ENCODE data around the gene HEATR3.
A peak's percentile ranks its signal among the peaks of the same experiment; 100 is the strongest.

The HEATR3 gene

GRCh38 chr16:50058091-50058771 is 7.5 kb upstream of the HEATR3 start:
- DNase-seq = no peak

DNA sequence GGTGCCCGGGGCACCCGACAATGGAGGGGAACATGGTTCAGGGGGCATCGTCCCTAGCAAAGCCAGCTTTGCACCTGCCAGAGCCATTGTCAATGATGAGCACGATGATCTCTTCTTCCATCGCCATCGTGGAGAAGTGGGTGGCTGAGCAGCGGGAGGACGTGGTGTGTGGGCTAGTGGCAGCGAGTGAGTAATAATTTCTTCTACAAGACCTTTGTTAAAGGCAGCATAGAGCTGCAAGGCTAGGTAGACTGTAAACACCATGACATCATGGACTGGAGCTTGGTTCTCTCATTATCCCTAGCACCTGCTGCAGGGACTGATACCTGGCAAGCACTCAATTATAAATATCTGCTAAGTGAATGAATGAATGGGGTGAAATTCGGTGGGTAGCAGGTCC is 6.7 kb upstream of the HEATR3 start:
- no peak for DNase-seq

DNA sequence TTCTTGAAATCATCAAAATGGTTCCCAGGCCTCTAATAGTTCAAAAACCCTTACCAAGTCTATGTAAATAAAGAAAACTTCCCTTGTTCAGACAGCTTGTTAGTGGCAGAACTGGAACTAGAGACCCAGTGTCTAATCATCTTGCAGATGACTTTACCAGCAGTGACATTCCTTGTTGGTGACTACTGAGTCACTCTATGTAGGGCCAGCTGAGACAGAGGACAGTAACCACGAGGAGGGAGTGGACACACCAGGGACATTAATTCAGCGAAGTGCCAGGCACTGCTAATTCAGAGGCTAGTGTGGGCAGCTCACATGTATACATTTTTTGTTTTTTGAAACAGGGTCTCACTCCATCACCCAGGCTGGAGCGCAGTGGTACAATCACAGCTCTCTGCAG is 6.1 kb upstream of the HEATR3 start:
- no peak for DNase-seq

DNA sequence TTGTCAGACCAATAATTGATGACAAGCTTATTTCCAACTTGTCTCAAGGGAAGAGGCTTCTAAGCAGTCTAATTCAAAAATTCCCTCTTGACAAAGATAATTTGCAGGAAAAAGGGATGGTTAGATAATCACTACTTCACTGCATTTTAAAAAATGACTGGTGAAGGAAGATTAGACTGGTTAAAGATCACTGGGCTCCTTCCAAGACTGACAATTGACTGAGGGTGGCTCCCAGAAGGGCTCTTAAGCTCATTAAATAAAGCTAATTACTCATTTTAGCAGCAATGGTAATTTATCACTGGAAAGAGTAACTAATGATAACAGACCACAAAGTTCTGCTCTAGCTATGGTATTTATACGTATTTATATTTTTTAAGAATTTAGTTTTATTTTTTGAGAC is 4.4 kb upstream of the HEATR3 start:
- no peak for DNase-seq

GRCh38 chr16:50065241-50065623 is 538 bp upstream of the HEATR3 start:
- no peak for DNase-seq

GRCh38 chr16:50066482-50067289 is 916 bp downstream of the HEATR3 start:
- DNase-seq = no peak

- DNase-seq = peak; percentile 38
These were observed 1.6 kb downstream of the HEATR3 start for GRCh38 chr16:50067290-50067853.

- DNase-seq = no peak
These were observed 2.8 kb downstream of the HEATR3 start for GRCh38 chr16:50068550-50068949.

GRCh38 chr16:50069060-50069459 is 3.3 kb downstream of the HEATR3 start:
- no peak for DNase-seq

DNA sequence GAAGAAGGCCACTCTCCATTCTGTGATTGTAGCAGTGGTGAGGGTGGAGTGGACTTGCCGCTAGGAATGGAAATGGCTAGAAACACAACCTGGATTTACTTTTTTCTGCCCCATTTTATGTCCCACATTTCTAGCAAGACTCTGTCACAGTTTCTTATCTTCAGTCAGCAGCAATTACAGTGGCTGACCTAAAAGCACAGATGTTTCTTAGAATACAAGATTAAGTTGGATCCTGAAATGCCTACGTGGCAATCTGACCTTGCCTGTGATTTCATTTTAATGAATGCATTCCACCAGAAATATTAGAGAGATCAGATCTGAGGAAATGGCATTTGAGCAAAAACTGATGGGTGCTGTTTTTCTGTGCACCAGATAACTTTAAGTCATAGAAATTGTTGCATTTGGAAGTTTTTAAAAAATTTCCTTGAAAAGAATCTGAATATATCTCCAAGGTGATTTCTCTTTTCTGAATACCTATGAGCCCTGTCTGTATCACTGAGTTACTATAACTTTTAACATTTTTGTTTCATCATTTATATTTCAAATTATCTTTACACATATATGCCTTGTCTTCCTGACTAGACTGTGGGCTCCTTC is 5.4 kb downstream of the HEATR3 start:
- no peak for DNase-seq

GRCh38 chr16:50072730-50073129 is 7.0 kb downstream of the HEATR3 start:
- DNase-seq = no peak

GRCh38 chr16:50079397-50080140 is 13.8 kb downstream of the HEATR3 start:
- no peak for DNase-seq

GRCh38 chr16:50081428-50082018 is 15.8 kb downstream of the HEATR3 start:
- no peak for DNase-seq

GRCh38 chr16:50083996-50084395 is 18.2 kb downstream of the HEATR3 start:
- no peak for DNase-seq

- DNase-seq = no peak
These were observed 20.4 kb downstream of the HEATR3 start for GRCh38 chr16:50086176-50086575.

GRCh38 chr16:50088302-50088701 is 22.5 kb downstream of the HEATR3 start:
- no peak for DNase-seq

- no peak for DNase-seq
These were observed 27.1 kb downstream of the HEATR3 start for GRCh38 chr16:50092891-50093290.

- DNase-seq = no peak
These were observed 28.1 kb downstream of the HEATR3 start for GRCh38 chr16:50093607-50094539.

- no peak for DNase-seq
These were observed 31.0 kb downstream of the HEATR3 start for GRCh38 chr16:50096791-50097190.

DNA sequence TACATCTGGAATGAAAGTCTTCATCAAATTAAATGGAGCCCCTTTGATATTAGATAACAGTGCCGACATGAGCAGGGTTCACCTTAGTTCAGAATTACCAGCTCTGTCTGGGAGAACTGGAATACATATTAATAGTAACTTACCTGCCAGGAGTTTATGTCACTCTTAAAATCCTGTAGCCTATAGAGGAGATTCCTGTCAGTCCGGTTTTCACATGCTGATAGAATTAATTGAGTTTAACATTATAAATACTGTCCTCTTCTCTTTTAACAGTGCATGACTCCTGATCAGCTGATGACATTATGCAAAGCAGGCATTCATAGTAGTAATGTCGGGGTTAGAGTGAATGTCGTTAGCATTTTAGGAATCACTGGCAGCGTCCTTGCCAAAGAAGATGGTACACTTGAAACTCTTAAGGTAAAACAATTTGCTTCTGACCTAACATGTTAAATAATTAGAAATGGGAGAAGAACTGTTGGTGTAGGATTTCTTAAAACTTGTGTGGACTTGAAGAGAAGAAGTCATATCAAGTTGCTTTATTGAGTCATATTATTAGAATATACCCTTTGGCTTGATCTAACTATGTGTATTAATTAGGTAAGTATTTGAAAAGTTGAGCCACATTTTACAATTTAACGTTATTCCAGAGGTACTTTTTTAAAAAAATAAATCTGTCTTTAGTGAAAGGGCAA is 34.3 kb downstream of the HEATR3 start:
- no peak for DNase-seq

All from activated CD4-positive, alpha-beta T cell treated with anti-CD3 and anti-CD28 coated beads for 48 hours (primary cell).